Measurements from ENCODE around the gene RSPH10B. TPM values are rescaled to one million over a fixed set of nuclear protein-coding genes. Genes with fewer than 3 reads are reported as not detected.
"Not testable (repeated sequence)": the region's sequence is repeated elsewhere in the genome, so short reads cannot be mapped to it uniquely, and the experiment has no call there.

RSPH10B gene
- polyA plus RNA-seq, 3 donors, result not detected

DNA sequence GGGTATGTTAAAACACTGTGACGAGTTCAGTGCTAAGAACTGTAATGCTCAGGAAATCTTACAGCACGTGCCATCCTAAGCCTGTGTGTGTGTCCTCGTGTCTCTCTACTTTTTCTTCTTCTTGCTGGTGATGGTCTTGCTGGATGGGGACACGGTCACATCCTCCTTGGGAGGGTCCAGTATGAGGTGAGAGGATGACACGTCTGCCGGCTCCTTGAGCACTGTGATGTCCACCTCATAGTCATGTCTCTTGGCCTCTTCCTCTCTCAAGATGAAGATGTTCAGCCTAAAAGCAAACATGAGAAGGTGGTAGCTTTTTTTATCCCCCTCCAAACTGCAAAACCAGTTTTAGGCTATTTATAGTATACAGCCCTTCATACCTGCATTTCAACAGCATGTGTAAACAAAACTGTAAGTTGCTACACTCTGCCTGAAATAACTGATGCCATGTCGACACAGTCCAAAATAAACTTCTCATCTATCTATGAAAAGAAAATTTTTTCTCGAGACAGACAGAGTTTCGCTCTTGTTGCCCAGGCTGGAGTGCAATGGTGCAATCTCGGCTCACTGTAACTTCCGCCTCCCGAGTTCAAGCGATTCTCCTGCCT, 44.1 kb downstream of the RSPH10B start:
- H3K4me1 ChIP-seq (ENCODE audit: control insufficient read depth in 1 of 2, insufficient read depth in 2 of 2, low read length in 2 of 2); H3K27me3 ChIP-seq (ENCODE audit: control insufficient read depth in 2 of 2, insufficient read depth in 2 of 2, low read length in 2 of 2); H3K4me1 Mint-ChIP-seq; H3K4me2 ChIP-seq (replicated peaks; ENCODE audit: extremely low read depth, low read length, poor library complexity, severe bottlenecking); H3K4me3 ChIP-seq (replicated peaks in 1 of 3; ENCODE audit: low read depth in 2 of 3, low read length in 3 of 3); H3K9me3 Mint-ChIP-seq; H4K20me1 ChIP-seq (ENCODE audit: insufficient read depth, low read length); H3K9ac ChIP-seq (ENCODE audit: insufficient read depth, low read length, poor library complexity, severe bottlenecking); H3K9me3 ChIP-seq (replicated peaks in 1 of 2; ENCODE audit: control insufficient read depth in 1 of 2, insufficient read depth in 1 of 2, low read length in 2 of 2); H3K36me3 ChIP-seq (replicated peaks in 1 of 2; ENCODE audit: control insufficient read depth in 1 of 2, insufficient read depth in 2 of 2, low read length in 2 of 2); H3K27ac ChIP-seq (ENCODE audit: low read depth in 1 of 2, low read length in 2 of 2); H3K27ac Mint-ChIP-seq; H2AFZ ChIP-seq (ENCODE audit: insufficient read depth, low read depth, low read length, poor library complexity, severe bottlenecking); H3K27me3 Mint-ChIP-seq (ENCODE audit: low read depth in 3 of 3); H3K79me2 ChIP-seq (ENCODE audit: insufficient read depth, low read length); H3K4me3 Mint-ChIP-seq; intact Hi-C loops (cut with micrococcal nuclease); DNase-seq: not testable (repeated sequence)
- H3K36me3 Mint-ChIP-seq, result peaks cover 10 to 22% of the 10 kb centered on the region in 2 donors
- WGBS (ENCODE audit: insufficient coverage), result no CpG with 5 or more reads among the region's 13 CpGs

DNA sequence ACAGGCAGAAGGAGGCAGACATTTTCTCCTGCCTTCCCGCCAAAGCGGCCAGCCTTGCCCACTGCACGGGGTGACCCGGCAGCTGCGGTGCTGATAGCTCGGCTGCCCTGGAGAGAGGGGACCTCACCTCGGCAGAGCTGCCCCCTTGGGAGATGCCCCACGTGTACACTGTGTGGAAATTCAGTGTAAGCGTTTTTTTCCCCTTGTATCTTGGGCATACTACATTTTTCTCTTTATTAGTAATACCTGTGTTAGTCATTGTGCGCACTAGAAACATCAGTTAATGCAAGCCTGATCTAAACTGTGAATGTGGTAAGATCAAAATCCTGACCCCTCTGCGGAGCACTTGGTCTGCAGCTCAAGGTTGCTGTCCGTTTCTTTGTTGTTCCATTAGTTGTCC, 45.9 kb downstream of the RSPH10B start:
- H3K9me3 ChIP-seq (replicated peaks in 1 of 2; ENCODE audit: control insufficient read depth in 1 of 2, insufficient read depth in 1 of 2, low read length in 2 of 2); H3K4me2 ChIP-seq (replicated peaks; ENCODE audit: extremely low read depth, low read length, poor library complexity, severe bottlenecking); H3K4me3 ChIP-seq (replicated peaks in 1 of 3; ENCODE audit: low read depth in 2 of 3, low read length in 3 of 3); H3K27me3 Mint-ChIP-seq (ENCODE audit: low read depth in 3 of 3); intact Hi-C loops (cut with micrococcal nuclease); H3K4me1 Mint-ChIP-seq; H3K27ac Mint-ChIP-seq; H3K9ac ChIP-seq (ENCODE audit: insufficient read depth, low read length, poor library complexity, severe bottlenecking); H2AFZ ChIP-seq (ENCODE audit: insufficient read depth, low read depth, low read length, poor library complexity, severe bottlenecking); DNase-seq; H3K4me1 ChIP-seq (ENCODE audit: control insufficient read depth in 1 of 2, insufficient read depth in 2 of 2, low read length in 2 of 2); H3K79me2 ChIP-seq (ENCODE audit: insufficient read depth, low read length); H3K4me3 Mint-ChIP-seq; H3K27ac ChIP-seq (ENCODE audit: low read depth in 1 of 2, low read length in 2 of 2); H4K20me1 ChIP-seq (ENCODE audit: insufficient read depth, low read length); H3K36me3 ChIP-seq (replicated peaks in 1 of 2; ENCODE audit: control insufficient read depth in 1 of 2, insufficient read depth in 2 of 2, low read length in 2 of 2); H3K27me3 ChIP-seq (ENCODE audit: control insufficient read depth in 2 of 2, insufficient read depth in 2 of 2, low read length in 2 of 2); H3K9me3 Mint-ChIP-seq: not testable (repeated sequence)
- peaks cover 7 to 23% of the 10 kb centered on the region in 2 donors for H3K36me3 Mint-ChIP-seq
- WGBS (ENCODE audit: insufficient coverage), result no CpG with 5 or more reads among the region's 12 CpGs

DNA sequence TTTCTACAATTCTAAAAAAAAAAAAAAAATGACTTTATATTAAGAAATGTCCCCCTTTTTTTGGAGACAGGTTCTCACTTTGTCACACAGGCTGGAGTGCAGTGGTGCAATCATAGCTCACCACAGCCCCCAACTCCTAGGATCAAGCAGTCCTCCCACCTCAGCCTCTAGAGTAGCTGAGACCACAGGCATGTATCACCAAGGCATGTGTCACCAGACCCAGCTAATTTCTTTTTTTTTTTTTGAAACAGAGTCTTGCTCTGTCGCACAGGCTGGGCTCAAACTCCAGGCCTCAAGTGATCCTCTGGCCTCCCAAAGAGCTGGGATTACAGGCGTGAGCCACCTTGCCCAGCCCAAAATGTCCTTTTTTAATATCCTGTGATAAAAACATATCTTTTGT, 46.3 kb downstream of the RSPH10B start:
- H3K9ac ChIP-seq (ENCODE audit: insufficient read depth, low read length, poor library complexity, severe bottlenecking); H3K27me3 Mint-ChIP-seq (ENCODE audit: low read depth in 3 of 3); H3K27ac ChIP-seq (ENCODE audit: low read depth in 1 of 2, low read length in 2 of 2); H3K9me3 ChIP-seq (replicated peaks in 1 of 2; ENCODE audit: control insufficient read depth in 1 of 2, insufficient read depth in 1 of 2, low read length in 2 of 2); intact Hi-C loops (cut with micrococcal nuclease); H3K4me2 ChIP-seq (replicated peaks; ENCODE audit: extremely low read depth, low read length, poor library complexity, severe bottlenecking); H3K4me1 Mint-ChIP-seq; H3K79me2 ChIP-seq (ENCODE audit: insufficient read depth, low read length); H3K4me3 ChIP-seq (replicated peaks in 1 of 3; ENCODE audit: low read depth in 2 of 3, low read length in 3 of 3); H3K9me3 Mint-ChIP-seq; H3K4me1 ChIP-seq (ENCODE audit: control insufficient read depth in 1 of 2, insufficient read depth in 2 of 2, low read length in 2 of 2); DNase-seq; H3K36me3 ChIP-seq (replicated peaks in 1 of 2; ENCODE audit: control insufficient read depth in 1 of 2, insufficient read depth in 2 of 2, low read length in 2 of 2); H3K4me3 Mint-ChIP-seq; H2AFZ ChIP-seq (ENCODE audit: insufficient read depth, low read depth, low read length, poor library complexity, severe bottlenecking); H3K27me3 ChIP-seq (ENCODE audit: control insufficient read depth in 2 of 2, insufficient read depth in 2 of 2, low read length in 2 of 2); H4K20me1 ChIP-seq (ENCODE audit: insufficient read depth, low read length); H3K27ac Mint-ChIP-seq: not testable (repeated sequence)
- no CpG with 5 or more reads among the region's 2 CpGs for WGBS (ENCODE audit: insufficient coverage)
- peaks cover 7 to 23% of the 10 kb centered on the region in 2 donors for H3K36me3 Mint-ChIP-seq

DNA sequence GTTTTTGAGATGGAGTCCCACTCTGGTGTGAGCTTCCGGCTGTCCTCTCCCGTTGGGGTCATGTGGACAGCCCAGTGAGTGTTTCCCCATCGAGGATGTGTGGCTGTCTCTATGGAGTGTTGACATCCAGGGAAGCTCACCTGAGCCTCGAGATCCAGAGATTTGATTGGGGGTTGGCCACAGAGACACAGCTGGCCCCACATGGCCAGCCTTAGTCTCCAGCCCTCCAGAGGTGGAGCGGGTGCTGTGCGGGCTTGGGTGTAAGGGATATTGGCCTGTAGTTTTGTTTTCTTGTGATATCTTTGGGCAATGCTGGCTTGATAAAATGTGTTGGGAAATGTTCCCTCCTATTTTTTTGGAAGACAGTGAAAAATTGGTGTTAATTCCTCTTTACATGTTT, 54.0 kb downstream of the RSPH10B start:
- H3K27ac Mint-ChIP-seq; H3K36me3 ChIP-seq (replicated peaks in 1 of 2; ENCODE audit: control insufficient read depth in 1 of 2, insufficient read depth in 2 of 2, low read length in 2 of 2); H3K79me2 ChIP-seq (ENCODE audit: insufficient read depth, low read length); H3K9ac ChIP-seq (ENCODE audit: insufficient read depth, low read length, poor library complexity, severe bottlenecking); intact Hi-C loops (cut with micrococcal nuclease); H3K4me3 ChIP-seq (replicated peaks in 1 of 3; ENCODE audit: low read depth in 2 of 3, low read length in 3 of 3); H3K27me3 ChIP-seq (ENCODE audit: control insufficient read depth in 2 of 2, insufficient read depth in 2 of 2, low read length in 2 of 2); H3K27me3 Mint-ChIP-seq (ENCODE audit: low read depth in 3 of 3); H3K27ac ChIP-seq (ENCODE audit: low read depth in 1 of 2, low read length in 2 of 2); H3K9me3 Mint-ChIP-seq; H3K4me1 ChIP-seq (ENCODE audit: control insufficient read depth in 1 of 2, insufficient read depth in 2 of 2, low read length in 2 of 2); H3K4me2 ChIP-seq (replicated peaks; ENCODE audit: extremely low read depth, low read length, poor library complexity, severe bottlenecking); H3K4me3 Mint-ChIP-seq; DNase-seq; H4K20me1 ChIP-seq (ENCODE audit: insufficient read depth, low read length); H3K4me1 Mint-ChIP-seq; H3K9me3 ChIP-seq (replicated peaks in 1 of 2; ENCODE audit: control insufficient read depth in 1 of 2, insufficient read depth in 1 of 2, low read length in 2 of 2); H2AFZ ChIP-seq (ENCODE audit: insufficient read depth, low read depth, low read length, poor library complexity, severe bottlenecking): not testable (repeated sequence)
- H3K36me3 Mint-ChIP-seq, result peaks cover 2 to 26% of the 10 kb centered on the region in 2 donors
- no CpG with 5 or more reads among the region's 6 CpGs for WGBS (ENCODE audit: insufficient coverage)
